PFSK-1 (cell line): ENCODE data around the gene NCLN.

Source experiments
- POLR2AphosphoS5 ChIP-seq: IDR thresholded peaks from 2 replicates; pipeline ENCODE4 v1.6.1; 2012; ENCODE audit warnings: low read depth, mild to moderate bottlenecking, control low read depth, low read length, moderate library complexity
- TF ChIP-seq, protein P1 (sequence below), 2 experiments: IDR thresholded peaks; 2 replicates each; pipeline versions ENCODE4 v1.6.1 to v1.8.0; 2011 to 2012; ENCODE audit warnings: low read depth in 2 of 2, low read length in 2 of 2, control low read depth in 1 of 2, inconsistent platforms in 1 of 2, mild to moderate bottlenecking in 1 of 2, moderate library complexity in 1 of 2; ENCODE audit not compliant: insufficient read depth in 1 of 2

DNA sequence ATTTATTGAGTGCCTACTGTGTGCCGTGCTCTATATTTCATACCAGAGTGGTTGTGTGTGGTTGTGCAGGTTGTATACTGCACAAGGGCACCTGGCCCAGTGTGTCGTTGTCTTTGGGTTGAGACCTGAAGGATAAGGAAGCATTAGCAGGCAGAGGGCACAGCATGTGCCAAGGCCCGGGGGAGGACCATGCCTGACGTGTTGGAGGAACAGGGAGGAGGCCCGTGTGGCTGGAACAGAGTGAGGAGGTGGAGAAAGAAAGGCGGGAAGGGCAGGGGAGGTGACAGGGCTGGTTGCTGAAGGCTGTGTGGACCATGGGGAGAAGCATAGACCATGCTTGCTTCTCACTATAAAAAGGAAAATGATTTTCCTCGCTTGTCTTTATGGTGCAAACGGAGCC is 65.5 kb downstream of the NCLN start:
- TF ChIP-seq, protein P1, sequence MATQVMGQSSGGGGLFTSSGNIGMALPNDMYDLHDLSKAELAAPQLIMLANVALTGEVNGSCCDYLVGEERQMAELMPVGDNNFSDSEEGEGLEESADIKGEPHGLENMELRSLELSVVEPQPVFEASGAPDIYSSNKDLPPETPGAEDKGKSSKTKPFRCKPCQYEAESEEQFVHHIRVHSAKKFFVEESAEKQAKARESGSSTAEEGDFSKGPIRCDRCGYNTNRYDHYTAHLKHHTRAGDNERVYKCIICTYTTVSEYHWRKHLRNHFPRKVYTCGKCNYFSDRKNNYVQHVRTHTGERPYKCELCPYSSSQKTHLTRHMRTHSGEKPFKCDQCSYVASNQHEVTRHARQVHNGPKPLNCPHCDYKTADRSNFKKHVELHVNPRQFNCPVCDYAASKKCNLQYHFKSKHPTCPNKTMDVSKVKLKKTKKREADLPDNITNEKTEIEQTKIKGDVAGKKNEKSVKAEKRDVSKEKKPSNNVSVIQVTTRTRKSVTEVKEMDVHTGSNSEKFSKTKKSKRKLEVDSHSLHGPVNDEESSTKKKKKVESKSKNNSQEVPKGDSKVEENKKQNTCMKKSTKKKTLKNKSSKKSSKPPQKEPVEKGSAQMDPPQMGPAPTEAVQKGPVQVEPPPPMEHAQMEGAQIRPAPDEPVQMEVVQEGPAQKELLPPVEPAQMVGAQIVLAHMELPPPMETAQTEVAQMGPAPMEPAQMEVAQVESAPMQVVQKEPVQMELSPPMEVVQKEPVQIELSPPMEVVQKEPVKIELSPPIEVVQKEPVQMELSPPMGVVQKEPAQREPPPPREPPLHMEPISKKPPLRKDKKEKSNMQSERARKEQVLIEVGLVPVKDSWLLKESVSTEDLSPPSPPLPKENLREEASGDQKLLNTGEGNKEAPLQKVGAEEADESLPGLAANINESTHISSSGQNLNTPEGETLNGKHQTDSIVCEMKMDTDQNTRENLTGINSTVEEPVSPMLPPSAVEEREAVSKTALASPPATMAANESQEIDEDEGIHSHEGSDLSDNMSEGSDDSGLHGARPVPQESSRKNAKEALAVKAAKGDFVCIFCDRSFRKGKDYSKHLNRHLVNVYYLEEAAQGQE (IDR thresholded peaks at IDR 0.05; ENCODE audit: insufficient read depth in 1 of 2, low read depth in 2 of 2, low read length in 2 of 2) = no peak
- TF ChIP-seq POLR2AphosphoS5 = no peak
